Fibroblast of upper back skin (primary cell): ENCODE measurements around the gene HGF.

Experiments used
- DNase-seq: peaks from one replicate; pipeline ENCODE4 v3.0.0-alpha.2; 2013

The HGF gene

DNA sequence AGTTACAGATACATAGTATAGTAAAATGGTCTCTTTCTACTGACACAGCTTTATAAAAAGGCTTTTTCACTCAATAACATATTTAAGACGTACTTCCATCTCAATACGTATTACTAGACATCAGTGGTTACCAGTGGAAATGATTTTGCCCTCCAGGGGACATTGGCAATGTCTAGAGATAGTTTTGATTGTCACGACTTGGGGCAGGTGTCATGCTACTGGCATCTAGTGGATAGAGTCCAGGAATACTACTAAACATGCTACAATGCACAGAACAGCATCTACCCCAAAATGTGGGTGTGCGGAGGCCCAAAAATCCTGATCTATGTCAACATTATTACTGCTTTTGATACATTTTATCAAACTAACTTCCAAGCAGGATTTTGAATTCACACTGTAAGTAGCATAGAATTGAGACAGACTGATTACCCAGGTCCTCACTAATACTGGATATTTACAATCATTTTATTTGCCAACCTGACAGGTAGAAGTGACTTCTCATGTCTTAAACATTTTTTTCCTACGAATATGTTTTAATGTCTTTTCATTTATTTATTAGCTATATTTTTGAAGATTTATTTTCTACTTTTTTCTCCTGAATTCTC lies 53.8 kb downstream of the HGF start:
- DNase-seq, result peak; percentile 41

GRCh38 chr7:81714306-81714705 lies 55.5 kb downstream of the HGF start:
- peak; percentile 36 for DNase-seq

DNA sequence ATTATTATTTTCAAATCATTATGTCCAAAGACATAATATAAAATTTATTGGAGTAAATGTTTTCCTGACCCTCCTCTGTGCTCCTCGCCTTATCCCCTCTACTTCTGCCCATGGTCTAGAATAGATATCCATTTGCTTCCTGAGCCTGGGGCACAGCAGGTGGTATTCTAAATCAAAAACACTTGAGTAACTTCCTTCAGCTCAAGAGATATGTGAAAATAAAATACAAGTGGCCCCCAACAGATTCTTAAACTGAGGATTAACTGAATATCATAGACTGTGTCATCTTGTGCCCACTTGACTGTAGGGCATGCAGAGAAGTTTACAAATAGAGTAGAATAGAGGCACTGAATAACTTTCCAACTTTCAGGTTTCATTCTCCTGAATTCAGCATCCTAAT lies 59.1 kb downstream of the HGF start:
- DNase-seq, result no peak

GRCh38 chr7:81709836-81710235 lies 60.0 kb downstream of the HGF start:
- DNase-seq, result no peak

DNA sequence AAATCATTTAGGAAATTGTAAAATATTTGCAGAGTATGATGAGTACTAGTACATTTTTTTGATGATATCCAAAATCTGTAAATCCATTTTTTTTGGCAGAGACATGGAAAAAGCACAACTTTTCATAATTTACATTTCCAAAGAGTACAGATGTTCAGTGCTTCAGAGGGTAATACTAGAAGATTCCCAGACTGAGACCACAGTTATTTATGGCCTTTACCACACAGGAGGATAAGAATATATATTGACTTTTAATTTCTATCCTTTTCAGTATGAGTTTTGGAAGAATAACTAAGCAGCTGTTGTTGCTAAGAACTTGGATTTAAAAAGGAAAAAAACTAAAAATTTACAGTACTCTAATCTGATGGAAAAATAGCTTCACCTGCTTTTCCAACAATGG lies 61.9 kb downstream of the HGF start:
- DNase-seq, result peak; percentile 19

DNA sequence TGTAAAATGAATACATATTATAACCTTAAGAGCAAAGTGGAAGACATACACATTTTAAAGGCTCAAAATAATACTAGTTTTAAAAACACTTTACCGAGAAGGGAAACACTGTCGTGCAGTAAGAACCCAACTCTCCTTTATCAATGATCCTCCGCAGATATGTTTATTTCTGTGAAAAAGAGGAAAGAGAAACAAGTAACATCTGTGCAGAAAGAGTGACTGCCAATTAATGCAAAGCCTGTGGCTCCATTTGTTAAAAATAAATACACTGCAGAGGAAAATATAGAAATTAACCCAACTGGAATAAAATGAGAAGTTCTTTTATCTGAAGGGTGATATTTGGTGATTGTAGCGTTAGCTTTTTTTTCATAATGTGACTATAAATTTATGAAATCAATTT lies 62.7 kb downstream of the HGF start:
- no peak for DNase-seq

DNA sequence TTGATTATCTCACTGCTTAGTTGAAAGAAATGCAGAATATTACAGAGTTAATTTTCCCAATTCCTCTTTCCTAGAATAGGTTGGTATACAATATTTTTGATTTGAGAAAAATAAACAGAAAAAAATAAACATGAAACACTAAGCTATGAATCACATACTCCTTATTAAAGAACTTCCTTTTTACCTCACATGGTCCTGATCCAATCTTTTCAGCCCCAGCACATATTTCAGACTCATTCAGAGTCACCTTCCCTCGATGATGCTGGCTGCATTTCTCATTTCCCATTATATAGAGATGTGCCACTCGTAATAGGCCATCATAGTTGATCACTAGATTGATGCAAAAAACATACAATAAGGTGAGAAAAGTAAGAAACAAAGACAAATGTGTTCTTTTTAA lies 64.6 kb downstream of the HGF start:
- no peak for DNase-seq

GRCh38 chr7:81704595-81704994 lies 65.3 kb downstream of the HGF start:
- DNase-seq, result no peak

- no peak for DNase-seq
Observed at GRCh38 chr7:81698965-81699364, 70.9 kb downstream of the HGF start.

DNA sequence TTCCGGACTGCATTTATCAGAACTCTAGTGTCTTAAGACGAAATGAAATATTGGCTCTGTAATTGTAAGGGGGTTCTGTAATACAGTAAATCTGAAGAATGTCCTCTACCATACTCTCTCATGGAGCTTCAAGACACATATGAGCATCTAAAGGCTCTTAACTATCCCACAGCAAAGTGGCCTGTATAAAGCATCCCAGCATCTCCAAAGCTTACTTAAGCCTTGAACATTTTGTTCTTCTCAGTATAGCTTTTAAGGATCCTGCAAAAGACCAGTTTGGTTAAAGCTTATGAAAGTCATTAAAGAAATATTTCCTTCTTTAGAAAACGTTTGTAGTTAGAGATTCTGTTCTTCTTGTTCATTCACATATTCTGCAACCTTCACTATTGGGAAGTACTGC lies 75.1 kb downstream of the HGF start:
- DNase-seq, result no peak

GRCh38 chr7:81693894-81694293 lies 76.0 kb downstream of the HGF start:
- no peak for DNase-seq

DNA sequence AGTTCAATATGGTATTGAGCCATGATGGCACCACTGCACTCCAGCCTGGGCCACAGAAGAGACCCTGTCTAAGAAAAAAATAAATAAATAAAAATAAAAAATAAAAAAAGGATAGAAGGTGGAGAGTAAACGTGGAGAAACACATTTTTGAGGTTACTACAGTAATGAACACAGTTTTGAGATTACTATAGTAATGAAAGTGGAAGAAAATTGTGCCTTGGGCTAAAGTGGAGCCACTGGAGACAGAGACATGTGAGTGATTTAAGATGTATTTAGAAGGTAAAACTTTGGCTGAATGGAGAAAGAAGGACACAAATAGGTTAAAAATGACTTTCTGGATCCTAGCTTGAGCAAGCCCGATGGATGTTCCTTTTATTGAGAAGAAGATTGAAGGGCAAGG lies 76.8 kb downstream of the HGF start:
- no peak for DNase-seq

- DNase-seq, result peak; percentile 30
Observed at GRCh38 chr7:81692146-81692905, 77.5 kb downstream of the HGF start.

- no peak for DNase-seq
Observed at GRCh38 chr7:81691199-81691821, 78.5 kb downstream of the HGF start.

- no peak for DNase-seq
Observed at GRCh38 chr7:81690688-81691087, 79.2 kb downstream of the HGF start.

- DNase-seq, result no peak
Observed at GRCh38 chr7:81690251-81690650, 79.6 kb downstream of the HGF start.

- no peak for DNase-seq
Observed at GRCh38 chr7:81688622-81689411, 81.0 kb downstream of the HGF start.

- no peak for DNase-seq
Observed at GRCh38 chr7:81687062-81687461, 82.8 kb downstream of the HGF start.

- DNase-seq, result no peak
Observed at GRCh38 chr7:81685270-81685868, 84.5 kb downstream of the HGF start.

DNA sequence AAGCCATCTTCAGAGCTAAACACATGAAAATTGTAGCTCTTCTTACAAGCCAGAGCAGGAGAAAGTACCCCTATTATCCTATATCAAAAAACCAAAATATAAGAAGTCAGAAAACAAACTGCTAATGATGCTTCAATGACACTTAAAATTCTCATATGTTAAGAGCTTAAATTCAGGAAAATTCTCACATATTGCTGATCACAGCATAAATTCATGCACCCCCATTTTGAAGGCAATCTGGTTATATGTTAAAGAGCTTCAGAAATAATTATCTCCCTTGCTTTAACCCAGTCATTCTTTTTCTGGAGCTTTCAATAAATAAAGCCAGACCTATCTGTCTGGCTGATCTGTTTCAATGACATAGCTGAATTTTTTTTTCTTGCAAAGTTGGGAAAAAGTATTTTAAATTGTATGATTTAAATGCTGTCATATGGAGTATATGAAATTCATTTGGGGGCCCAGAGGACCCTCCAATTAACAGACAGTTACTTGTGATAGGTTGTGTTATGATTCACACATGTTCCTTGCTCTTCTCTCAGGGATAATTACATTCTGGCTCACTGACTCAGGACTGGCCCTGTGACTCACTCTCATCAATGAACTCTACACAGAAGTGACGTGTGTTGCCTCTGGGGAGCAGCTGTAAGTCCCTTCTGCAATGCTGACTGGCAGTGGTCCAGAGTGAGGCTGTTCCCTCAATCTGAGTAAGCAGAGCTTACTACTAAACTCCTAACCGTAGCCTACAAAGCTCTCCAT lies 85.2 kb downstream of the HGF start:
- DNase-seq, result peak; percentile 100

DNA sequence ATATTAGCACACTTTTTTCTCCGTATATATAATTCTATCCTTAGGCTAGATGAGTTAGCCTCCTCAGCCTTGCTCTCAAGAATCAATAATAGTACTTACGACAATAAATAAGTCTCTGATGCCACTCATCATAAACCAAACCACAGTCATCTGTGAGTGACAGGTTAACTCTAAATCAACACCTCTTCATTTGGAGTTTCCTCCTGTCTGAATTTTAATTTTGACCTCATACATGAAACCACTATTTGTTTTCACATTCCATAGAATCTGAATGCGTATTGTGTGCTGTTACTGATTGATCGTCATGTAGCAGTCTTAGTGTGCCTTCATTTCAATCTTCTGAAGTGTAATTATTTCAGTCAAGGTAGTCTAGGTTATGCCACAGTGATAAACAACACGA lies 85.8 kb downstream of the HGF start:
- DNase-seq, result no peak

DNA sequence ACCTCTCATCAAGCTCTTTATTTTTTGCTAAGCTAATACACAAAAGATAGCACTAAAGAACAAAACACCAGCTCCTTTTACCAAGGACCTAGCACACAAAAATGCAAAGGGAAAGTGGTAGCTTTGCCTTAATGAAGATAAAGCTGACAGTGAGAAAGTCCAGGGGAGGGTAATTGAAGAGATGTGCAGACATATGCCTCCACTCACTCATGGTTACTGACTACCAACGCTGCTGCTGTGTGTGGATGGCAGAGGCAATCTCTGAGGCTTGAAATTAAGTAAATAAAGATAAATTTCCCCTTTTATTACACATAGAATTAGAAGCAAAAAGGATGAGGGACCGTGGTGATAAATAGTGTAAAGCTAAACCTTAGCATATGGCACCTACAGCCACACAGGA lies 87.0 kb downstream of the HGF start:
- no peak for DNase-seq
